Psoas muscle (tissue), 8 donors: ENCODE measurements around the gene DERA. TPM values are rescaled to one million over a fixed set of nuclear protein-coding genes. Genes with fewer than 3 reads are reported as not detected.

ENCODE experiments used
- ATAC-seq, 4 donors: fragments of 200-7000 bp; cut with Tn5 transposase; one replicate each; pipeline ENCODE4 v1.9.1; 2020; ENCODE audit warnings: moderate library complexity in 3 of 4, mild to moderate bottlenecking in 2 of 4
- DNase-seq, 2 donors: peaks; one replicate each; pipeline ENCODE4 v3.0.0-alpha.2; 2020
- H3K27ac ChIP-seq: fragments of 200-600 bp; one replicate; pipeline ENCODE4 v1.8.0; 2022
- H3K27me3 ChIP-seq, 3 donors: fragments of 200-600 bp in 1 of 3; one replicate each; pipeline versions ENCODE4 v1.6.1 to v1.8.0; 2013 to 2022; ENCODE audit warnings: low read length in 2 of 3, mild to moderate bottlenecking in 2 of 3, moderate library complexity in 1 of 3; ENCODE audit not compliant: insufficient read depth in 3 of 3
- H3K36me3 ChIP-seq, 2 donors: fragments of 200-600 bp in 1 of 2; one replicate each; pipeline versions ENCODE4 v1.6.1 to v1.8.0; 2013 to 2022; ENCODE audit warnings: low read depth in 1 of 2, mild to moderate bottlenecking in 1 of 2, moderate library complexity in 1 of 2; ENCODE audit not compliant: insufficient read depth in 1 of 2
- H3K4me1 ChIP-seq: fragments of 200-600 bp; one replicate; pipeline ENCODE4 v1.8.0; 2022
- H3K4me3 ChIP-seq: fragments of 200-600 bp; one replicate; pipeline ENCODE4 v1.8.0; 2022; ENCODE audit warnings: mild to moderate bottlenecking
- H3K9me3 ChIP-seq: fragments of 200-600 bp; one replicate; pipeline ENCODE4 v1.8.0; 2022
- CTCF ChIP-seq: fragments of 200-600 bp; IDR thresholded peaks from one replicate; pipeline ENCODE4 v1.8.0; 2022; ENCODE audit warnings: antibody characterized with exemption
- WGBS, 3 donors: extraction: QIAGEN DNeasy Blood & Tissue Kit; methylation state at CpG; one replicate each; pipeline versions ENCODE4 v1.1.6 to v1.1.7; 2013; 5-methylcytosine and 5-hydroxymethylcytosine counted together
- intact Hi-C, 2 donors: fragments of 100-400 bp; cut with DNase I; formaldehyde crosslinking; loops; one replicate each; pipeline versions ENCODE4 v1.11.0 to v1.14.2; 2022
- polyA plus RNA-seq, 3 donors: library from polyadenylated mRNA; stranded (reverse); fragments of 200-250 nt; gene quantifications; one replicate each; pipeline ENCODE4 v1.2.3, GENCODE V29; 2013
- total RNA-seq, 4 donors: library from RNA; stranded (reverse); fragmentation: NEBNext Ultra II Directional in 2 of 4; extraction: Animal tissue kit (Norgen Biotek cat#: 25700) in 2 of 4; gene quantifications; one replicate each; pipeline versions ENCODE4 v1.2.1 to v1.2.4, GENCODE V29; 2021 to 2023
- donor health status: healthy with polysubstance abuse.
- donor health status: DM: no; HTN: no; CAD: no; lungs with moderate emphysema.
- donor health status: Bipolar disorder and iron deficiency.
- donor health status: healthy.
- donor health status: DM: yes; HTN: yes; CAD: no.
- donor health status: DM: no; HTN: no; CAD: no.
- donor health status: DM: no; HTN: no; CAD: no.
- donor health status: DM: yes; HTN: yes; CAD: no.

Gene DERA
- total and polyA plus RNA-seq, 7 donors = 14.3 to 31.5 (median 19.8) TPM

GRCh38 chr12:15879413-15879812, 31.7 kb upstream of the DERA start:
- DNase-seq (no peak), ATAC-seq (no peak)
- Histone ChIP-seq H3K4me1 (peaks cover 19% of the 10 kb centered on the region), H3K36me3 (peaks cover 0 to 5% of the 10 kb centered on the region in 2 donors), H3K9me3 (no peaks in the 10 kb centered on the region), H3K27me3 (no peaks in the 10 kb centered on the region), H3K27ac (no peak overlapping the region), H3K4me3 (no peak overlapping the region)
- intact Hi-C loops = loop anchor here in 1 of 2 donors (5.0 kb wide), 1 partner anchor 607 kb away; no protein-coding TSS in a partner anchor
- 87 to 92% (median 90%) methylated on average over 3 of the region's 3 CpGs for whole genome bisulfite sequencing, 3 donors
- no peak for TF ChIP-seq CTCF

GRCh38 chr12:15880721-15881120, 30.4 kb upstream of the DERA start:
- peaks cover 0 to 6% of the 10 kb centered on the region in 2 donors for H3K36me3 ChIP-seq
- ATAC-seq (no peak), DNase-seq (no peak)
- intact Hi-C loops = loop anchor here in 1 of 2 donors (10.0 kb wide), 1 partner anchor 1076 kb away; the partner anchor contains the start of genes C12orf60 and WBP11
- TF ChIP-seq CTCF = no peak
- H3K4me1 ChIP-seq = peaks cover 22% of the 10 kb centered on the region
- no peak overlapping the region for H3K27ac ChIP-seq
- no peaks in the 10 kb centered on the region for H3K9me3 ChIP-seq
- H3K27me3 ChIP-seq = no peaks in the 10 kb centered on the region
- no peak overlapping the region for H3K4me3 ChIP-seq
- WGBS, 3 donors = 94 to 97% (median 96%) methylated on average over 3 of the region's 3 CpGs

GRCh38 chr12:15882118-15882971, 28.8 kb upstream of the DERA start, which contains the start of gene STRAP:
Gene STRAP, plus strand, starts transcription at chr12:15882387. Its CDS starts 321 bp downstream, at chr12:15882708.
- Histone ChIP-seq H3K9me3 (no peaks in the 10 kb centered on the region), H3K27me3 (no peaks in the 10 kb centered on the region), H3K36me3 (peaks cover 0 to 14% of the 10 kb centered on the region in 2 donors), H3K4me3 (peak within 1 kb of the TSS; percentile 89), H3K4me1 (peaks cover 34% of the 10 kb centered on the region), H3K27ac (peak within 1 kb of the TSS; percentile 97)
- 0 to 1% (median 0%) methylated on average over 62 to 63 of the region's 63 CpGs for WGBS, 3 donors
- intact Hi-C loops = loop anchor here in 1 of 2 donors (10.0 kb wide), 1 partner anchor 1078 kb away; the partner anchor contains the start of genes C12orf60 and WBP11
- ATAC-seq (peak; percentile 97), DNase-seq (peak; percentile 96 to 98)
- no peak for TF ChIP-seq CTCF

- intact Hi-C loops = loop anchor here in 1 of 2 donors (10.0 kb wide), 1 partner anchor 1079 kb away; the partner anchor contains the start of genes C12orf60 and WBP11
- ATAC-seq = no peak
- Histone ChIP-seq H3K4me3 (peak overlapping the region; percentile 89), H3K27ac (peak overlapping the region; percentile 97), H3K27me3 (no peaks in the 10 kb centered on the region), H3K36me3 (peaks cover 0 to 14% of the 10 kb centered on the region in 2 donors), H3K9me3 (no peaks in the 10 kb centered on the region), H3K4me1 (peaks cover 45% of the 10 kb centered on the region)
- TF ChIP-seq CTCF = no peak
- DNase-seq = no peak
- WGBS, 3 donors = 36 to 47% (median 37%) methylated on average over 6 of the region's 6 CpGs
Observed at GRCh38 chr12:15883536-15883935, 27.6 kb upstream of the DERA start.
